Measurements from ENCODE around the gene GHRHR.

GRCh38 chr7:30932562-30932961, 31.2 kb upstream of the GHRHR start:
- TF ChIP-seq, protein P1, sequence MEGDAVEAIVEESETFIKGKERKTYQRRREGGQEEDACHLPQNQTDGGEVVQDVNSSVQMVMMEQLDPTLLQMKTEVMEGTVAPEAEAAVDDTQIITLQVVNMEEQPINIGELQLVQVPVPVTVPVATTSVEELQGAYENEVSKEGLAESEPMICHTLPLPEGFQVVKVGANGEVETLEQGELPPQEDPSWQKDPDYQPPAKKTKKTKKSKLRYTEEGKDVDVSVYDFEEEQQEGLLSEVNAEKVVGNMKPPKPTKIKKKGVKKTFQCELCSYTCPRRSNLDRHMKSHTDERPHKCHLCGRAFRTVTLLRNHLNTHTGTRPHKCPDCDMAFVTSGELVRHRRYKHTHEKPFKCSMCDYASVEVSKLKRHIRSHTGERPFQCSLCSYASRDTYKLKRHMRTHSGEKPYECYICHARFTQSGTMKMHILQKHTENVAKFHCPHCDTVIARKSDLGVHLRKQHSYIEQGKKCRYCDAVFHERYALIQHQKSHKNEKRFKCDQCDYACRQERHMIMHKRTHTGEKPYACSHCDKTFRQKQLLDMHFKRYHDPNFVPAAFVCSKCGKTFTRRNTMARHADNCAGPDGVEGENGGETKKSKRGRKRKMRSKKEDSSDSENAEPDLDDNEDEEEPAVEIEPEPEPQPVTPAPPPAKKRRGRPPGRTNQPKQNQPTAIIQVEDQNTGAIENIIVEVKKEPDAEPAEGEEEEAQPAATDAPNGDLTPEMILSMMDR (IDR thresholded peaks at IDR 0.05; ENCODE audit: low read depth, low read length, poor library complexity, severe bottlenecking): no peak
- TF ChIP-seq EZH2phosphoT487 (IDR thresholded peaks at IDR 0.05; ENCODE audit: borderline replicate concordance, low read length): no peak
